HL-60 (cell line): ENCODE results near the gene RGS7.

Experiments
- DNase-seq, 2 experiments: peaks; one replicate each; pipeline ENCODE4 v3.0.0-alpha.2; 2010 to 2020; ENCODE audit warnings: low read depth in 1 of 2, low spot score in 1 of 2
- H3K27ac ChIP-seq: fragments of 250-450 bp; sonication (Bioruptor Pico); replicated peaks from 2 replicates; pipeline ENCODE4 v1.5.1; 2020; ENCODE audit warnings: mild to moderate bottlenecking, moderate library complexity
- H3K27me3 ChIP-seq: fragments of 250-450 bp; sonication (Bioruptor Pico); 2 replicates; pipeline ENCODE4 v1.5.1; 2021; ENCODE audit warnings: mild to moderate bottlenecking, moderate library complexity; ENCODE audit not compliant: insufficient read depth, poor library complexity, severe bottlenecking
- H3K4me3 ChIP-seq: replicated peaks from 2 replicates; pipeline ENCODE4 v1.5.1; 2011; ENCODE audit warnings: mild to moderate bottlenecking, control low read depth, low read length; ENCODE audit not compliant: insufficient read depth
- GABPA ChIP-seq: IDR thresholded peaks from 2 replicates; pipeline ENCODE4 v1.6.1; 2012; ENCODE audit warnings: low read depth
- POLR2AphosphoS5 ChIP-seq: IDR thresholded peaks from 2 replicates; pipeline ENCODE4 v1.6.1; 2012; ENCODE audit warnings: low read depth
- SPI1 ChIP-seq: IDR thresholded peaks from 2 replicates; pipeline ENCODE4 v1.6.1; 2012; ENCODE audit warnings: low read depth, mild to moderate bottlenecking, borderline replicate concordance
- TF ChIP-seq, protein P1 (sequence below): IDR thresholded peaks from one replicate; pipeline ENCODE4 v1.5.1; 2011; ENCODE audit warnings: low read length, control low read depth, inconsistent platforms; ENCODE audit not compliant: insufficient read depth
- TF ChIP-seq, protein P2 (sequence below): IDR thresholded peaks from 2 replicates; pipeline ENCODE4 v1.6.1; 2012; ENCODE audit warnings: low read depth; ENCODE audit not compliant: insufficient replicate concordance

The RGS7 gene

DNA sequence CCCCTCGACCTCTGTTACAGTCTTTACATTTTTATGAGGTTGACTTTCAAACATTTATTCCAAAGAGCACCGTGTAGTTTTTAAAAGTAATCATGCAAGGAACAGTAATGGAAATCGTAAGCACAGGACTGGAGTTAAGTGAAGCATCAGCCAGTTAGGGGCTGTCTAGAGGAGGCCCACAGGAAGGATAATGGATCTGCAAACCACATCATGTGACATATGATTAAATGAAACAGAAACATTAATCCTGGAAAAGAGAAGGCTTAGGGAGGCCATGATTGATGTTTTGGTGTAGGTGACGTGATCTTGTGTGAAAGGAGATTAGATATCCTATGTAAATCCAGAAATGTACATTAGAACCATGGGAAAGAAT, 25.0 kb downstream of the RGS7 start:
- no peak overlapping the region for H3K27ac ChIP-seq
- no peaks in the 10 kb centered on the region for H3K27me3 ChIP-seq
- DNase-seq: no peak
- H3K4me3 ChIP-seq: no peak overlapping the region
- no peak for TF ChIP-seq GABPA
- TF ChIP-seq, protein P1, sequence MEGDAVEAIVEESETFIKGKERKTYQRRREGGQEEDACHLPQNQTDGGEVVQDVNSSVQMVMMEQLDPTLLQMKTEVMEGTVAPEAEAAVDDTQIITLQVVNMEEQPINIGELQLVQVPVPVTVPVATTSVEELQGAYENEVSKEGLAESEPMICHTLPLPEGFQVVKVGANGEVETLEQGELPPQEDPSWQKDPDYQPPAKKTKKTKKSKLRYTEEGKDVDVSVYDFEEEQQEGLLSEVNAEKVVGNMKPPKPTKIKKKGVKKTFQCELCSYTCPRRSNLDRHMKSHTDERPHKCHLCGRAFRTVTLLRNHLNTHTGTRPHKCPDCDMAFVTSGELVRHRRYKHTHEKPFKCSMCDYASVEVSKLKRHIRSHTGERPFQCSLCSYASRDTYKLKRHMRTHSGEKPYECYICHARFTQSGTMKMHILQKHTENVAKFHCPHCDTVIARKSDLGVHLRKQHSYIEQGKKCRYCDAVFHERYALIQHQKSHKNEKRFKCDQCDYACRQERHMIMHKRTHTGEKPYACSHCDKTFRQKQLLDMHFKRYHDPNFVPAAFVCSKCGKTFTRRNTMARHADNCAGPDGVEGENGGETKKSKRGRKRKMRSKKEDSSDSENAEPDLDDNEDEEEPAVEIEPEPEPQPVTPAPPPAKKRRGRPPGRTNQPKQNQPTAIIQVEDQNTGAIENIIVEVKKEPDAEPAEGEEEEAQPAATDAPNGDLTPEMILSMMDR: no peak

DNA sequence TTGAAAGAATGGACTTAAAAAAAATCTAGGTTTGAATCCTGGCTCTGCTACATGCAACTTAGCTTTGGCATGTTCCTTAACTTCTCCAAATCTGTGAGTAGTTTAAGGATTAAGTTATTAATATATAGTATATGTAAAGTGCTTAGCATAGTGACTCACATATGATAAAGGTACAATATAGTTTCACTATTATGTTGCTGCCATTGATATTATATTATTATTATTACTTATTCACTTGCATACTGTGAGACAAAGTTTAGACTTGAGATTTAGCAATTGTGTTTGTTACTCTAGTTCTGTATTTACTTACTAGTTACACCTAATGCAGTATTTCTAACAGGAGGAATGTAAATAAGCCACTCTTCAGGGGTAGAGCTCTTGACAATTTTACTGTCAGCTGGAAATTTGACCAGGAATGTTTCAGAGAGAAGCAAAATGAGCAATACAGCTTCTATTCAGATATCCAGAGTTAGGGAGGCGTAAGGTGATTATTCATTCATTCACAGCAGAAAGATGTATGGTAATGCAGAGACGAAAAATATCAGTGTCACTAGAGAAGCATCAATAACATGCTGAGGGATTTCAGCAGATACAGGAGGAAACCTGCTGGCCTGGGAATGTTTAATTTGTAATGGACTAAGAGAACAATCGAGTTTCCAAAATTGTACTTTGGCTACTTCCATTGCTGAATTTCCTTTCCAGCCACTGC, 25.5 kb downstream of the RGS7 start:
- no peak overlapping the region for H3K27ac ChIP-seq
- no peak for DNase-seq
- no peak for TF ChIP-seq POLR2AphosphoS5
- TF ChIP-seq GABPA: no peak
- H3K4me3 ChIP-seq: no peak overlapping the region
- no peaks in the 10 kb centered on the region for H3K27me3 ChIP-seq

DNA sequence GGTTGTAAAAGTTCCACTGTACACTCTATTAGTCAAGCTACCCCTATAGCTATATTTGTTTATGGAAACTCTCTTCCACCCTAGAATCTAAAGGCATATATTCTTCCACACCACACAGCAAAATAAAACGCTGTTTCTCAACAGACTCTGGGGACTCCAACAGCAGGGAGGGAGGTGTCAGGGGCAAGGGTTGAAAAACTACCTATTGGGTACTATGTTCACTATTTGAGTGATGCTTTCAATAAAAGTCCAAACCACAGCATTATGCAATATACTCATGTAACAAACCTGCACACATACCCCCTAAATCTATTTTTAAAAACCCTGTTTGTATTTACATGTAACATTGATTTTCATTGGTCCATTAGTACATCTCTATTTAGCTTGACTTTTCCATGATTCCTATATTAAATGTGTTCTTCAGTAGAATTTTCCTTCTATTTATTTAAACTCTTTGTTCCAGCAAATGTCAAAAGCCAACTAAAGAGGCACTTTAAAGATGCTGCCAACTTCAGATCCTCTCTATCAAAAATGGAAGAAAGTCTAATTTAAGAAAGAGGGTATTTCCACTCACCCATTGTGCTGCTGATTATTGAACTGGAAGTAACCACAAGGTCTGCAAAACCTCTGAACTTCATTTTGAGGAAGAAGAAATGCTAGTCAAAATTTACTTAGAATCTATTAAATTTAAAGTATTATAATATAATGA, 26.2 kb downstream of the RGS7 start:
- no peak for DNase-seq
- Histone ChIP-seq H3K4me3 (no peak overlapping the region), H3K27ac (no peak overlapping the region), H3K27me3 (no peaks in the 10 kb centered on the region)
- TF ChIP-seq SPI1 (no peak), POLR2AphosphoS5 (no peak), GABPA (no peak)
- TF ChIP-seq, protein P2, sequence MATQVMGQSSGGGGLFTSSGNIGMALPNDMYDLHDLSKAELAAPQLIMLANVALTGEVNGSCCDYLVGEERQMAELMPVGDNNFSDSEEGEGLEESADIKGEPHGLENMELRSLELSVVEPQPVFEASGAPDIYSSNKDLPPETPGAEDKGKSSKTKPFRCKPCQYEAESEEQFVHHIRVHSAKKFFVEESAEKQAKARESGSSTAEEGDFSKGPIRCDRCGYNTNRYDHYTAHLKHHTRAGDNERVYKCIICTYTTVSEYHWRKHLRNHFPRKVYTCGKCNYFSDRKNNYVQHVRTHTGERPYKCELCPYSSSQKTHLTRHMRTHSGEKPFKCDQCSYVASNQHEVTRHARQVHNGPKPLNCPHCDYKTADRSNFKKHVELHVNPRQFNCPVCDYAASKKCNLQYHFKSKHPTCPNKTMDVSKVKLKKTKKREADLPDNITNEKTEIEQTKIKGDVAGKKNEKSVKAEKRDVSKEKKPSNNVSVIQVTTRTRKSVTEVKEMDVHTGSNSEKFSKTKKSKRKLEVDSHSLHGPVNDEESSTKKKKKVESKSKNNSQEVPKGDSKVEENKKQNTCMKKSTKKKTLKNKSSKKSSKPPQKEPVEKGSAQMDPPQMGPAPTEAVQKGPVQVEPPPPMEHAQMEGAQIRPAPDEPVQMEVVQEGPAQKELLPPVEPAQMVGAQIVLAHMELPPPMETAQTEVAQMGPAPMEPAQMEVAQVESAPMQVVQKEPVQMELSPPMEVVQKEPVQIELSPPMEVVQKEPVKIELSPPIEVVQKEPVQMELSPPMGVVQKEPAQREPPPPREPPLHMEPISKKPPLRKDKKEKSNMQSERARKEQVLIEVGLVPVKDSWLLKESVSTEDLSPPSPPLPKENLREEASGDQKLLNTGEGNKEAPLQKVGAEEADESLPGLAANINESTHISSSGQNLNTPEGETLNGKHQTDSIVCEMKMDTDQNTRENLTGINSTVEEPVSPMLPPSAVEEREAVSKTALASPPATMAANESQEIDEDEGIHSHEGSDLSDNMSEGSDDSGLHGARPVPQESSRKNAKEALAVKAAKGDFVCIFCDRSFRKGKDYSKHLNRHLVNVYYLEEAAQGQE: no peak
- TF ChIP-seq, protein P1: no peak

DNA sequence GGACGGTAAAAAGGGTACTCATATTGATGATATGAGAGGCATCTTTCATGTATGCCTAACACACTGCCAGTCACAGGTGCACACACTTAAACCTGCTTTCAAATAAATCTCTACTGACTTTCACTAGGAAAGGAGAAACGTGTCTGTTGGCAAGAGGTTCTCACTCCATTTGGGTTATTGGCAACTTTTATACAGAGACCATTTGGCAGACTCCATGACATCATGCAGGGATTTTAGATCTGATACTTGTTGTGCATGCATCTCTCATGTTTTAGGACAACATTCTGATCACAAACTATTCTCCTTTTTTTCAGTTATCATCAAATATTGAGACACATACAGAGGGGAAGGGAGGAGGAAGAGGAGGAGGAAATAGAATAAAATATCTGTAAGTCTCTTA, 31.5 kb downstream of the RGS7 start:
- Histone ChIP-seq H3K4me3 (no peak overlapping the region), H3K27ac (no peak overlapping the region), H3K27me3 (no peaks in the 10 kb centered on the region)
- TF ChIP-seq GABPA: no peak
- TF ChIP-seq POLR2AphosphoS5: no peak
- TF ChIP-seq, protein P1: no peak
- TF ChIP-seq SPI1: no peak
- TF ChIP-seq, protein P2: no peak
- DNase-seq: no peak
